ENCODE data around the gene GTF2IRD2.
"Not testable (repeated sequence)": the region's sequence is repeated elsewhere in the genome, so short reads cannot be mapped to it uniquely, and the experiment has no call there.

GRCh38 chr7:74820146-74820805, 31.1 kb downstream of the GTF2IRD2 start:
- not testable (repeated sequence) for TF ChIP-seq ZNF514 (tag by site-specific recombination; IDR thresholded peaks at IDR 0.05); ZNF785 (tag by site-specific recombination; IDR thresholded peaks at IDR 0.05); CTCF (tag by site-specific recombination; IDR thresholded peaks at IDR 0.05); SETDB1 (IDR thresholded peaks at IDR 0.05; ENCODE audit: insufficient read length, low read length); ZNF843 (tag by site-specific recombination; IDR thresholded peaks at IDR 0.05); HOXC10 (CRISPR knock-in tag; IDR thresholded peaks at IDR 0.05); REST (tag by site-specific recombination; IDR thresholded peaks at IDR 0.05); ZNF362 (tag by site-specific recombination; IDR thresholded peaks at IDR 0.05)
